Cardiac fibroblast (primary cell): ENCODE measurements around the gene HSPG2.

Experiments used
- DNase-seq, 2 donors: peaks; one replicate each; pipeline versions ENCODE4 v3.0.0 to v3.0.0-alpha.2; 2010; ENCODE audit warnings: low read depth in 2 of 2
- H3K4me3 ChIP-seq, 2 donors: replicated peaks in 1 of 2; 1 replicate in 1 of 2; 2 replicates in 1 of 2; pipeline ENCODE4 v1.5.1; 2011; ENCODE audit warnings: low read depth in 2 of 2, low read length in 2 of 2, mild to moderate bottlenecking in 2 of 2, moderate library complexity in 1 of 2
- TF ChIP-seq, protein P1 (sequence below): IDR thresholded peaks from one replicate; pipeline ENCODE4 v1.5.1; 2011; ENCODE audit warnings: low read depth, mild to moderate bottlenecking, low read length, inconsistent platforms

The HSPG2 gene

GRCh38 chr1:21930629-21931170 is 6.4 kb downstream of the HSPG2 start:
- no peak overlapping the region for H3K4me3 ChIP-seq
- DNase-seq, result no peak
- TF ChIP-seq, protein P1, sequence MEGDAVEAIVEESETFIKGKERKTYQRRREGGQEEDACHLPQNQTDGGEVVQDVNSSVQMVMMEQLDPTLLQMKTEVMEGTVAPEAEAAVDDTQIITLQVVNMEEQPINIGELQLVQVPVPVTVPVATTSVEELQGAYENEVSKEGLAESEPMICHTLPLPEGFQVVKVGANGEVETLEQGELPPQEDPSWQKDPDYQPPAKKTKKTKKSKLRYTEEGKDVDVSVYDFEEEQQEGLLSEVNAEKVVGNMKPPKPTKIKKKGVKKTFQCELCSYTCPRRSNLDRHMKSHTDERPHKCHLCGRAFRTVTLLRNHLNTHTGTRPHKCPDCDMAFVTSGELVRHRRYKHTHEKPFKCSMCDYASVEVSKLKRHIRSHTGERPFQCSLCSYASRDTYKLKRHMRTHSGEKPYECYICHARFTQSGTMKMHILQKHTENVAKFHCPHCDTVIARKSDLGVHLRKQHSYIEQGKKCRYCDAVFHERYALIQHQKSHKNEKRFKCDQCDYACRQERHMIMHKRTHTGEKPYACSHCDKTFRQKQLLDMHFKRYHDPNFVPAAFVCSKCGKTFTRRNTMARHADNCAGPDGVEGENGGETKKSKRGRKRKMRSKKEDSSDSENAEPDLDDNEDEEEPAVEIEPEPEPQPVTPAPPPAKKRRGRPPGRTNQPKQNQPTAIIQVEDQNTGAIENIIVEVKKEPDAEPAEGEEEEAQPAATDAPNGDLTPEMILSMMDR, result no peak

GRCh38 chr1:21930080-21930571 is 7.0 kb downstream of the HSPG2 start:
- TF ChIP-seq, protein P1, result no peak
- no peak overlapping the region for H3K4me3 ChIP-seq
- peak in 1 of 2 donors; percentile 45 for DNase-seq

DNA sequence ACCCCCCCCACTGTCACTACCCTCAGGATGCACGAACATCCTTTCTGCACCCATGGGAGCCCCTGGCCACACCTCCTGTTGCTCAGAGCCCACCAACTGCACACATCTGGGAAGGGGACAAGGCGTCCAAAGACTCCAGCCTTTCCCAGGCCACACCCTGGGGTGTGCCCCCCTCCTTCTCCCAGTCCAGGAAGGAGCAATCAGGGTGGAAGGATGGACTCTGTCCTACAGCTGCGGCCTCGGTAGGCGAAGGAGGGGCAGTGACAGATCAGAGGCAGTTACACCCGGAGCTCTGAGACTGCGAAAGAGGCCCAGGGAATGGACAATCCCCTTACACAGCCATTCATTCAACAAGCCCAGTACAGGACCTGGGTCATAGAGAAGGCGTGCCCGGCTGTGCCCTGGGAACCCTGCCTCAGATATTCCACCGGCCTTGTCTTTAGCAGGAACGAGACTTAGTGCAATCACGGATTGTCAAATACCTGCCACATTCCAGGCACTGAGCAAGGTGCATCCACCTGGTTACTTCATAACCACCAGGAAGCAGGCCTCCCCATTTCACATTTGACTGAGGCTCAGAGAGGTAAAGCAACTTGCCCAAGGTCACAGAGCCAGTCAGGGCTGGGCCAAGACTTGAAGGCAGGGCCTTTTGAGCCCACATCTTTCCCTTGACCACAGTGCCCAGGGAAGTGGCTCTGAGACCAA is 9.4 kb downstream of the HSPG2 start:
- H3K4me3 ChIP-seq, result no peak overlapping the region
- DNase-seq, result peak; percentile 53 to 60
- TF ChIP-seq, protein P1, result no peak

DNA sequence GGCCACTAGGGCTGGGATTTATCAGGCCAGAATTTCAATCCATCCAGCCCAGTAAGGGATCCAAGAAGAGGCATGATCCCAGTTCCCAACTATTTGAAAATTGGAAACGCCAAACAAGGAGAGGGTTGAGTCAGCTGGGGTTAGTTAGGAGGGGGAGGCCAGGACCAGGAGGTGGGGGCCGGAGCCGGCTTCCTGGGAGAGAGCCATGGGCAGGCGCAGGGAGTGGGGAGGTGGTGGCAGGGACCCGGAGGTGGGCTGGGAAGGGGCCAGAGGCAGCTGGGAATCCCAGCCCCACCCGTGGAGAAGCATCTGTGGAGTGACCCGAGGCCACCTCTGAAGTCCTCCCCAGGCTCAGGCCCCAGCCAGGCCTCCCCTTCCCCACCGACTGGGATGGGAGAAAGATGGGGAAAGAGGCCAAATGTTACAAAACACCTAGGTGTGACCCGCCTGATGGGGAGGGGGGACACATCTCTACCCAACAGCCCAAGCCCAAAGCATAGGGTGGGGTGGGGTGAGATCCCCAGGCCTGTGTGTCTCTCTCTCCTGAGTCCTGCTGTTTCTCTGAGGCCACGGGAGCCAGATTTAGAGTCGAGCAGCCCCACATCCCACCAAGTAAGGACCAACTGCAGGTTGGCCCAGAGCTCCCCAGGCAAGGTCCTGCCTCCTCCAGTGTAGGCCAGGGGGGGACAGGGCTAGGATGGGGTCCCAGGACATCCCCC is 10.1 kb downstream of the HSPG2 start:
- H3K4me3 ChIP-seq, result no peak overlapping the region
- peak in 1 of 2 donors; percentile 69 for DNase-seq
- TF ChIP-seq, protein P1, result no peak

DNA sequence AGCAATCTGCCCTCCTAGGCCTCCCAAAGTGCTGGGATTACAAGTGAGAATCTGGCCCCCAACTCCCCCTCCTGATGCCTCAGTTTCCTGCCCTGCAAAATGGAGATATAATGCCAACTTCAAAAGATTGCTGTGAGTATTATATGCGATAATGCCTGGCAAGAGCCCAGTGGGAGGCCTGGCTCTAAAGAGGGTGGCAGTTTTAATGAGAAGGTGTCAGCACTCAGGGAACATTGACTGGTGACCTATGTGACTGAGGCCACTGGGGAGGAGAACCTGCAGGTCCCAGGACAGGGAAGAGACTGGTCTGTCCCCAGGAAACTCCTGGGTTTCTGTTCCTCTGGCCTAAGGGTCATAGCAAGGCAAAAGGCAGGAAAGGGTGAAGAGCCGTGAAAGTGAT is 11.0 kb downstream of the HSPG2 start:
- DNase-seq, result no peak
- no peak overlapping the region for H3K4me3 ChIP-seq
- TF ChIP-seq, protein P1, result no peak

DNA sequence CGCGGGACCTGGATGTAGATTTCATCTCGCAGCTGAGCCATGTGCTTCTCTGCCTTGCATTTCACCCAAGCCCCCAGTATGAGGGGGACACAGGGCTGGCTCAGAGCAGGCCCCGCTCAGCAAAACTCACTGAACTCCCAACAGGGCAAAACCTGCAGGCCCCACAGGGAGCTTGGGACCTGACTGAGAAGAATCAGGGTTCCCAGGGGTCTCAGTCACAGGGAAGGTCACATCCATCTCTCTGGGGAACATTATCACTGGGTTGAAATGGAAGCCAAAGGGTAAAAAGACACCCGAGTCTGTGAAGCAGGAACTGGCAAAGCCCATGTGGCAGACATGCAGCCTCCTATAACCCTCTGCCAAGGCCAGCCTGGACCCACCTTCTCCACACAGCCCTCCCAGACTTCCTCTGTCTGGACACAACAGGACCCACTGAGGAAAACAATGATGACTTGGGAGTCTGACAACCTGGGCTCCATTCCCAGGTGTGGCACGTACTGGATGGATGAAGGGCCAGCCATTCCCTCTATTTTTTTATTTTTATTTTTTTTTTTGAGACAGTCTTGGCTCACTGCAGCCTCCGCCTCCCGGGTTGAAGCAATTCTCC is 11.7 kb downstream of the HSPG2 start:
- DNase-seq, result no peak
- TF ChIP-seq, protein P1, result no peak
- no peak overlapping the region for H3K4me3 ChIP-seq
